Vagina (tissue), 2 donors: ENCODE measurements around the gene PRDM1. TPM values are rescaled to one million over a fixed set of nuclear protein-coding genes. Genes with fewer than 3 reads are reported as not detected.

Experiments used
- DNase-seq, 2 donors: peaks; one replicate each; pipeline ENCODE4 v3.0.0-alpha.2; 2017; ENCODE audit errors: extremely low spot score in 2 of 2
- H3K27ac ChIP-seq: fragments of 200-600 bp; sonication (generic); one replicate; pipeline ENCODE4 v1.5.1; 2019
- H3K27me3 ChIP-seq: fragments of 200-600 bp; sonication (generic); one replicate; pipeline ENCODE4 v1.5.1; 2019
- H3K36me3 ChIP-seq, 2 donors: fragments of 200-600 bp; sonication (generic); one replicate each; pipeline ENCODE4 v1.5.1; 2017 to 2019
- H3K4me1 ChIP-seq: fragments of 200-600 bp; sonication (generic); one replicate; pipeline ENCODE4 v1.5.1; 2019
- H3K4me3 ChIP-seq, 2 donors: fragments of 200-600 bp; sonication (generic); 1 replicate in 1 of 2; 2 replicates in 1 of 2; pipeline ENCODE4 v1.5.1; 2016 to 2019
- H3K9me3 ChIP-seq: fragments of 200-600 bp; sonication (generic); one replicate; pipeline ENCODE4 v1.5.1; 2019
- CTCF ChIP-seq, 3 experiments: fragments of 450-650 bp in 2 of 3; fragments of 200-600 bp in 1 of 3; sonication (generic) in 1 of 3; IDR thresholded peaks; one replicate each; pipeline ENCODE4 v1.5.1; 2017 to 2019; ENCODE audit warnings: antibody characterized with exemption in 3 of 3, mild to moderate bottlenecking in 2 of 3, moderate library complexity in 2 of 3
- POLR2A ChIP-seq, 2 donors: fragments of 450-650 bp; IDR thresholded peaks; one replicate each; pipeline ENCODE4 v1.6.1; 2017; ENCODE audit warnings: antibody characterized with exemption in 2 of 2, mild to moderate bottlenecking in 2 of 2, moderate library complexity in 2 of 2
- POLR2AphosphoS5 ChIP-seq, 2 donors: sonication (generic); formaldehyde crosslinking; IDR thresholded peaks; one replicate each; pipeline ENCODE4 v1.9.0; 2017; ENCODE audit warnings: antibody characterized with exemption in 2 of 2, mild to moderate bottlenecking in 2 of 2, low read depth in 1 of 2; ENCODE audit not compliant: insufficient read depth in 1 of 2
- intact Hi-C: fragments of 100-400 bp; cut with DNase I; formaldehyde crosslinking; loops from one replicate; pipeline ENCODE4 v1.15.1; 2023
- total RNA-seq: library from RNA; depleted of rRNA; stranded (reverse); fragments of >200 nt; gene quantifications from one replicate; pipeline ENCODE4 v1.2.3, GENCODE V29; 2016

PRDM1 gene
- total RNA-seq, 1 donor from 2014 or later: 27.0 TPM

GRCh38 chr6:106046116-106046853 lies 39.9 kb upstream of the PRDM1 start:
- intact Hi-C loops: no loop called here
- no peaks in the 10 kb centered on the region for H3K36me3 ChIP-seq
- no peaks in the 10 kb centered on the region for H3K9me3 ChIP-seq
- H3K4me3 ChIP-seq: no peak overlapping the region
- H3K4me1 ChIP-seq: no peaks in the 10 kb centered on the region
- no peak overlapping the region for H3K27ac ChIP-seq
- H3K27me3 ChIP-seq: no peaks in the 10 kb centered on the region
- TF ChIP-seq CTCF (IDR thresholded peaks at IDR 0.05) (no peak), POLR2A (IDR thresholded peaks at IDR 0.05) (no peak)
- DNase-seq: no peak

- no peak overlapping the region for H3K4me3 ChIP-seq
- no peaks in the 10 kb centered on the region for H3K4me1 ChIP-seq
- H3K36me3 ChIP-seq: no peaks in the 10 kb centered on the region
- TF ChIP-seq POLR2A (IDR thresholded peaks at IDR 0.05) (no peak), POLR2AphosphoS5 (IDR thresholded peaks at IDR 0.05; ENCODE audit: insufficient read depth in 1 of 2, low read depth in 1 of 2) (no peak), CTCF (IDR thresholded peaks at IDR 0.05) (no peak)
- no peak for DNase-seq
- H3K27me3 ChIP-seq: no peaks in the 10 kb centered on the region
- H3K27ac ChIP-seq: no peak overlapping the region
- H3K9me3 ChIP-seq: no peaks in the 10 kb centered on the region
- intact Hi-C loops: no loop called here
Measured at GRCh38 chr6:106046854-106047200, 39.3 kb upstream of the PRDM1 start.

GRCh38 chr6:106048336-106048735 lies 37.8 kb upstream of the PRDM1 start:
- H3K4me1 ChIP-seq: no peaks in the 10 kb centered on the region
- no peaks in the 10 kb centered on the region for H3K36me3 ChIP-seq
- DNase-seq: no peak
- H3K4me3 ChIP-seq: no peak overlapping the region
- H3K27me3 ChIP-seq: no peaks in the 10 kb centered on the region
- intact Hi-C loops: no loop called here
- no peaks in the 10 kb centered on the region for H3K9me3 ChIP-seq
- no peak overlapping the region for H3K27ac ChIP-seq
- TF ChIP-seq CTCF (IDR thresholded peaks at IDR 0.05) (no peak), POLR2A (IDR thresholded peaks at IDR 0.05) (no peak), POLR2AphosphoS5 (IDR thresholded peaks at IDR 0.05; ENCODE audit: insufficient read depth in 1 of 2, low read depth in 1 of 2) (no peak)

GRCh38 chr6:106050538-106050937 lies 35.6 kb upstream of the PRDM1 start:
- H3K4me1 ChIP-seq: no peaks in the 10 kb centered on the region
- H3K27ac ChIP-seq: no peak overlapping the region
- H3K9me3 ChIP-seq: no peaks in the 10 kb centered on the region
- intact Hi-C loops: no loop called here
- no peak for TF ChIP-seq CTCF (IDR thresholded peaks at IDR 0.05)
- no peaks in the 10 kb centered on the region for H3K27me3 ChIP-seq
- DNase-seq: no peak
- no peak overlapping the region for H3K4me3 ChIP-seq
- H3K36me3 ChIP-seq: no peaks in the 10 kb centered on the region

GRCh38 chr6:106051226-106051625 lies 34.9 kb upstream of the PRDM1 start:
- H3K9me3 ChIP-seq: no peaks in the 10 kb centered on the region
- TF ChIP-seq CTCF (IDR thresholded peaks at IDR 0.05): no peak
- TF ChIP-seq POLR2A (IDR thresholded peaks at IDR 0.05): no peak
- no peak for TF ChIP-seq POLR2AphosphoS5 (IDR thresholded peaks at IDR 0.05; ENCODE audit: insufficient read depth in 1 of 2, low read depth in 1 of 2)
- DNase-seq: no peak
- H3K4me3 ChIP-seq: no peak overlapping the region
- no peaks in the 10 kb centered on the region for H3K27me3 ChIP-seq
- peaks cover under 1% of the 10 kb centered on the region for H3K4me1 ChIP-seq
- no peaks in the 10 kb centered on the region for H3K36me3 ChIP-seq
- no peak overlapping the region for H3K27ac ChIP-seq
- intact Hi-C loops: no loop called here
